HG03039 (cell line): ENCODE measurements around the gene LRRC3C.

ENCODE experiments used
- ATAC-seq: cut with Tn5 transposase; IDR thresholded peaks from one replicate; pipeline ENCODE4 v1.9.1; 2021; ENCODE audit warnings: mild to moderate bottlenecking, moderate library complexity; ENCODE audit not compliant: unreplicated experiment

LRRC3C gene

GRCh38 chr17:39973496-39973895 is 46.0 kb downstream of the LRRC3C start:
- ATAC-seq: no peak

GRCh38 chr17:39974433-39974832 is 46.9 kb downstream of the LRRC3C start:
- ATAC-seq: no peak

- ATAC-seq: no peak
These were observed 48.3 kb downstream of the LRRC3C start for GRCh38 chr17:39975801-39976200.

- no peak for ATAC-seq
These were observed 51.6 kb downstream of the LRRC3C start for GRCh38 chr17:39979016-39979670.

- ATAC-seq: peak; percentile 7
These were observed 52.4 kb downstream of the LRRC3C start for GRCh38 chr17:39979893-39980350.

- ATAC-seq: peak; percentile 88
These were observed 53.0 kb downstream of the LRRC3C start, which contains the start of gene PSMD3 for GRCh38 chr17:39980351-39981206. Gene PSMD3 (plus strand): TSS chr17:39980807. CDS start chr17:39980971, 164 bp downstream.

- ATAC-seq: no peak
These were observed 53.7 kb downstream of the LRRC3C start for GRCh38 chr17:39981207-39981741.

- no peak for ATAC-seq
These were observed 54.3 kb downstream of the LRRC3C start for GRCh38 chr17:39981766-39982375.

- no peak for ATAC-seq
These were observed 60.8 kb downstream of the LRRC3C start for GRCh38 chr17:39988206-39988810.

GRCh38 chr17:39994448-39994847 is 66.9 kb downstream of the LRRC3C start:
- no peak for ATAC-seq
